OCI-LY7 (cell line): ENCODE results near the gene VPS45. TPM values are rescaled to one million over a fixed set of nuclear protein-coding genes. Genes with fewer than 3 reads are reported as not detected.

Experiments
- BruUV-seq: library from RNA; stranded (reverse); fragments of 400-500 nt; replicated peaks from 2 replicates; lab custom pipeline; 2021; lab: Mats Ljungman, UMichigan
- CTCF ChIA-PET: fragments of 300-600 bp; sonication (Branson Sonifier 250); formaldehyde crosslinking; loops from one replicate; lab custom pipeline; 2022; ENCODE audit warnings: antibody characterized with exemption; ENCODE audit not compliant: unreplicated experiment; lab: Charles Lee
- POLR2A ChIA-PET: fragments of 300-600 bp; sonication (Branson Sonifier 250); formaldehyde crosslinking; loops from one replicate; lab custom pipeline; 2022; ENCODE audit warnings: antibody characterized with exemption; lab: Charles Lee
- DNase-seq: peaks from one replicate; pipeline ENCODE4 v3.0.0-alpha.2; 2015; ENCODE audit warnings: low spot score
- H2AFZ ChIP-seq: fragments of 200-600 bp; sonication (generic), shearing (Covaris generic); 2 replicates; pipeline ENCODE4 v1.6.1; 2014; ENCODE audit warnings: mild to moderate bottlenecking, antibody characterized with exemption, low read length, moderate library complexity
- H3K27ac ChIP-seq: fragments of 200-600 bp; sonication (generic); 2 replicates; pipeline ENCODE4 v1.5.1; 2014; ENCODE audit warnings: mixed run types, low read depth, mild to moderate bottlenecking, moderate library complexity, low read length, inconsistent platforms; ENCODE audit not compliant: poor library complexity, severe bottlenecking
- H3K36me3 ChIP-seq: fragments of 200-600 bp; sonication (generic); 2 replicates; pipeline ENCODE4 v1.6.1; 2014; ENCODE audit warnings: mild to moderate bottlenecking, antibody characterized with exemption, low read length, moderate library complexity, mixed read lengths; ENCODE audit not compliant: insufficient read depth
- H3K4me1 ChIP-seq: fragments of 200-600 bp; sonication (generic); 2 replicates; pipeline ENCODE4 v1.5.1; 2014; ENCODE audit warnings: mild to moderate bottlenecking, low read length; ENCODE audit not compliant: insufficient read depth, poor library complexity, severe bottlenecking
- H3K4me2 ChIP-seq: fragments of 200-600 bp; sonication (generic); 2 replicates; pipeline ENCODE4 v1.6.1; 2014; ENCODE audit warnings: mild to moderate bottlenecking, low read length
- H3K4me3 ChIP-seq: fragments of 200-600 bp; sonication (generic); 2 replicates; pipeline ENCODE4 v1.5.1; 2014; ENCODE audit warnings: mild to moderate bottlenecking, low read depth, low read length; ENCODE audit not compliant: poor library complexity, severe bottlenecking
- H3K79me2 ChIP-seq: fragments of 200-600 bp; sonication (generic); 2 replicates; pipeline ENCODE4 v1.6.1; 2016; ENCODE audit warnings: low read depth, mild to moderate bottlenecking, low read length, moderate library complexity, mixed read lengths; ENCODE audit not compliant: insufficient read depth
- H3K9me2 ChIP-seq: fragments of 200-600 bp; sonication (generic); 2 replicates; pipeline ENCODE4 v1.6.1; 2016; ENCODE audit warnings: mild to moderate bottlenecking, low read length, mixed read lengths; ENCODE audit not compliant: insufficient read depth
- H3K9me3 ChIP-seq: fragments of 200-600 bp; sonication (generic); 2 replicates; pipeline ENCODE4 v1.6.1; 2014; ENCODE audit warnings: mild to moderate bottlenecking, mixed run types, low read length, mixed read lengths
- H4K20me1 ChIP-seq: fragments of 200-600 bp; sonication (generic); 2 replicates; pipeline ENCODE4 v1.6.1; 2014; ENCODE audit warnings: mild to moderate bottlenecking, antibody characterized with exemption, low read length, moderate library complexity, mixed read lengths; ENCODE audit not compliant: insufficient read depth
- CTCF ChIP-seq: fragments of 200-600 bp; sonication (generic); conservative IDR thresholded peaks from 2 replicates; pipeline ENCODE4 v1.5.1; 2014; ENCODE audit warnings: mild to moderate bottlenecking, antibody characterized with exemption, low read length, moderate library complexity, mixed read lengths
- EZH2phosphoT487 ChIP-seq: fragments of 200-600 bp; sonication (generic); IDR thresholded peaks from 2 replicates; pipeline ENCODE4 v1.6.1; 2018; ENCODE audit warnings: low read depth, borderline replicate concordance, mild to moderate bottlenecking, mixed run types, antibody characterized with exemption, low read length, moderate library complexity, mixed read lengths
- intact Hi-C: fragments of 100-400 bp; cut with micrococcal nuclease; formaldehyde crosslinking; loops from one replicate; pipeline ENCODE4 v1.10.0; 2022; ENCODE audit not compliant: unreplicated experiment
- total RNA-seq, 2 experiments: library from RNA; depleted of rRNA in 1 of 2; stranded (reverse); fragments of >200 nt in 1 of 2; shearing (Covaris generic) in 1 of 2; gene quantifications; 2 replicates each; pipeline ENCODE4 v1.2.3, GENCODE V29; 2014 to 2022

The VPS45 gene
- total RNA-seq, 2 experiments from 2014 or later = 40.2 to 54.4 TPM

GRCh38 chr1:150102986-150103385 lies 35.4 kb downstream of the VPS45 start:
- H3K36me3 ChIP-seq = peaks cover 50% of the 10 kb centered on the region
- TF ChIP-seq EZH2phosphoT487 (no peak), CTCF (no peak)
- H3K4me3 ChIP-seq = no peak overlapping the region
- intact Hi-C loops = no loop called here
- no peaks in the 10 kb centered on the region for H3K9me2 ChIP-seq
- H3K4me1 ChIP-seq = no peaks in the 10 kb centered on the region
- ChIA-PET POLR2A (interaction anchor here (0.6 to 1.2 kb wide), 2 partner anchors 35 to 969 kb away, joined by 3 read pairs; no protein-coding TSS in a partner anchor), CTCF (no interaction called here)
- H3K79me2 ChIP-seq = no peaks in the 10 kb centered on the region
- H3K9me3 ChIP-seq = no peaks in the 10 kb centered on the region
- no TSS peak for BruUV-seq
- H3K4me2 ChIP-seq = no peak overlapping the region
- no peak overlapping the region for H2AFZ ChIP-seq
- H3K27ac ChIP-seq = no peak overlapping the region
- DNase-seq = no peak
- H4K20me1 ChIP-seq = no peaks in the 10 kb centered on the region

GRCh38 chr1:150106341-150106740 lies 38.8 kb downstream of the VPS45 start:
- no peak for DNase-seq
- TF ChIP-seq CTCF (no peak), EZH2phosphoT487 (no peak)
- intact Hi-C loops = no loop called here

GRCh38 chr1:150109586-150109985 lies 42.0 kb downstream of the VPS45 start:
- H4K20me1 ChIP-seq = no peaks in the 10 kb centered on the region
- TF ChIP-seq CTCF = no peak
- no peak for TF ChIP-seq EZH2phosphoT487
- intact Hi-C loops = no loop called here
- H3K4me1 ChIP-seq = no peaks in the 10 kb centered on the region
- H3K9me3 ChIP-seq = no peaks in the 10 kb centered on the region
- CTCF ChIA-PET = no interaction called here
- H3K4me3 ChIP-seq = no peak overlapping the region
- no peak for DNase-seq
- POLR2A ChIA-PET = interaction anchor here (0.6 to 1.5 kb wide), 4 partner anchors 10 to 43 kb away, joined by 3 to 5 read pairs (median 4); no protein-coding TSS in a partner anchor
- no peaks in the 10 kb centered on the region for H3K79me2 ChIP-seq
- no peak overlapping the region for H2AFZ ChIP-seq
- no peak overlapping the region for H3K4me2 ChIP-seq
- BruUV-seq = no TSS peak
- no peaks in the 10 kb centered on the region for H3K9me2 ChIP-seq
- H3K36me3 ChIP-seq = peaks cover 46% of the 10 kb centered on the region
- H3K27ac ChIP-seq = no peak overlapping the region

More at GRCh38 chr1:150106341-150106740, 38.8 kb downstream of the VPS45 start:
- Histone ChIP-seq H3K4me2 (no peak overlapping the region), H3K4me3 (no peak overlapping the region), H3K36me3 (peaks cover 30% of the 10 kb centered on the region), H3K79me2 (no peaks in the 10 kb centered on the region), H3K27ac (no peak overlapping the region), H3K9me2 (no peaks in the 10 kb centered on the region), H2AFZ (no peak overlapping the region), H3K4me1 (no peaks in the 10 kb centered on the region), H4K20me1 (no peaks in the 10 kb centered on the region), H3K9me3 (no peaks in the 10 kb centered on the region)
- BruUV-seq = no TSS peak
- CTCF ChIA-PET = no interaction called here
- POLR2A ChIA-PET = no interaction called here
